Left forelimb (tissue), 1 donor: ENCODE results near the gene RNF150.
"Not testable (repeated sequence)": the region's sequence is repeated elsewhere in the genome, so short reads cannot be mapped to it uniquely, and the experiment has no call there.

ENCODE experiments used
- DNase-seq: peaks from one replicate; pipeline ENCODE4 v3.0.0-alpha.2; 2018; ENCODE audit warnings: low spot score

The RNF150 gene

GRCh38 chr4:141133146-141133998 is at the start of gene RNF150:
TSS of gene RNF150 (minus strand) at chr4:141133469.
- peak; percentile 92 for DNase-seq

- DNase-seq: no peak
Observed at GRCh38 chr4:141180991-141181761, 47.9 kb upstream of the RNF150 start.

GRCh38 chr4:141179474-141180373 is 46.5 kb upstream of the RNF150 start:
- DNase-seq: no peak

- DNase-seq: no peak
Observed at GRCh38 chr4:141177171-141177570, 43.9 kb upstream of the RNF150 start.

- no peak for DNase-seq
Observed at GRCh38 chr4:141174457-141174856, 41.2 kb upstream of the RNF150 start.

GRCh38 chr4:141170671-141171070 is 37.4 kb upstream of the RNF150 start:
- DNase-seq: no peak

GRCh38 chr4:141169391-141169790 is 36.1 kb upstream of the RNF150 start:
- no peak for DNase-seq

GRCh38 chr4:141165001-141165400 is 31.7 kb upstream of the RNF150 start:
- DNase-seq: not testable (repeated sequence)

GRCh38 chr4:141159027-141159426 is 25.8 kb upstream of the RNF150 start:
- DNase-seq: no peak

GRCh38 chr4:141158219-141158618 is 24.9 kb upstream of the RNF150 start:
- no peak for DNase-seq

- no peak for DNase-seq
Observed at GRCh38 chr4:141155586-141155985, 22.3 kb upstream of the RNF150 start.

GRCh38 chr4:141154725-141155124 is 21.5 kb upstream of the RNF150 start:
- DNase-seq: no peak

GRCh38 chr4:141153751-141154510 is 20.7 kb upstream of the RNF150 start:
- no peak for DNase-seq

GRCh38 chr4:141144207-141144606 is 10.9 kb upstream of the RNF150 start:
- no peak for DNase-seq

- DNase-seq: no peak
Observed at GRCh38 chr4:141142423-141142822, 9.2 kb upstream of the RNF150 start.

GRCh38 chr4:141140391-141141200 is 7.3 kb upstream of the RNF150 start:
- DNase-seq: no peak

GRCh38 chr4:141133999-141134995 is 1.0 kb upstream of the RNF150 start:
- no peak for DNase-seq

- peak; percentile 91 for DNase-seq
Observed at GRCh38 chr4:141132709-141133145, 542 bp downstream of the RNF150 start.

GRCh38 chr4:141132072-141132708 is 1.1 kb downstream of the RNF150 start:
- peak; percentile 75 for DNase-seq
